Activated CD8-positive, alpha-beta memory T cell treated with anti-CD3 and anti-CD28 coated beads, Interleukin-2, amount 50 U/mL, for 24 hours (primary cell): ENCODE data around the gene TRPM5.

Experiments used
- DNase-seq: peaks from one replicate; pipeline ENCODE4 v3.0.0-alpha.2; 2020; ENCODE audit errors: extremely low read depth

The TRPM5 gene

GRCh38 chr11:2420502-2421225 lies 23.6 kb downstream of the TRPM5 start:
- peak; percentile 21 for DNase-seq

- DNase-seq, result no peak
These were observed 24.4 kb downstream of the TRPM5 start for GRCh38 chr11:2419638-2420501.

GRCh38 chr11:2418693-2419360 lies 25.5 kb downstream of the TRPM5 start:
- DNase-seq, result no peak

GRCh38 chr11:2417856-2418692 lies 26.2 kb downstream of the TRPM5 start:
- no peak for DNase-seq

- no peak for DNase-seq
These were observed 27.5 kb downstream of the TRPM5 start for GRCh38 chr11:2416765-2417164.

- DNase-seq, result no peak
These were observed 28.5 kb downstream of the TRPM5 start for GRCh38 chr11:2415601-2416380.

- no peak for DNase-seq
These were observed 29.1 kb downstream of the TRPM5 start for GRCh38 chr11:2415171-2415570.

GRCh38 chr11:2414616-2415015 lies 29.7 kb downstream of the TRPM5 start:
- no peak for DNase-seq

- DNase-seq, result no peak
These were observed 30.4 kb downstream of the TRPM5 start for GRCh38 chr11:2413742-2414579.

- no peak for DNase-seq
These were observed 32.0 kb downstream of the TRPM5 start for GRCh38 chr11:2412323-2412722.

- no peak for DNase-seq
These were observed 32.6 kb downstream of the TRPM5 start for GRCh38 chr11:2411446-2412305.

- DNase-seq, result no peak
These were observed 33.7 kb downstream of the TRPM5 start for GRCh38 chr11:2410616-2411015.

- no peak for DNase-seq
These were observed 34.5 kb downstream of the TRPM5 start for GRCh38 chr11:2409611-2410468.

GRCh38 chr11:2409126-2409525 lies 35.2 kb downstream of the TRPM5 start:
- no peak for DNase-seq

- DNase-seq, result no peak
These were observed 35.6 kb downstream of the TRPM5 start for GRCh38 chr11:2408671-2409070.

- DNase-seq, result no peak
These were observed 37.4 kb downstream of the TRPM5 start for GRCh38 chr11:2406878-2407410.

GRCh38 chr11:2406451-2406850 lies 37.9 kb downstream of the TRPM5 start:
- DNase-seq, result no peak

GRCh38 chr11:2404735-2405196 lies 39.5 kb downstream of the TRPM5 start:
- no peak for DNase-seq
